ENCODE results near the gene OLIG1. TPM values are rescaled to one million over a fixed set of nuclear protein-coding genes. Genes with fewer than 3 reads are reported as not detected.
A peak's percentile ranks its signal among the peaks of the same experiment; 100 is the strongest.

The OLIG1 gene, protein sequence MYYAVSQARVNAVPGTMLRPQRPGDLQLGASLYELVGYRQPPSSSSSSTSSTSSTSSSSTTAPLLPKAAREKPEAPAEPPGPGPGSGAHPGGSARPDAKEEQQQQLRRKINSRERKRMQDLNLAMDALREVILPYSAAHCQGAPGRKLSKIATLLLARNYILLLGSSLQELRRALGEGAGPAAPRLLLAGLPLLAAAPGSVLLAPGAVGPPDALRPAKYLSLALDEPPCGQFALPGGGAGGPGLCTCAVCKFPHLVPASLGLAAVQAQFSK
- total RNA-seq (1 to 10 TPM in 2 of 7 donors, under 1 TPM in 4, not detected in 1; 0.26 to 1.8 (median 0.58) TPM), polyA plus RNA-seq (under 1 TPM in 2 of 3 donors, not detected in 1; 0.02 to 0.90 TPM)
- long read RNA-seq, donor 1 = 0 reads
- long read RNA-seq, donor 2 = 0 reads

DNA sequence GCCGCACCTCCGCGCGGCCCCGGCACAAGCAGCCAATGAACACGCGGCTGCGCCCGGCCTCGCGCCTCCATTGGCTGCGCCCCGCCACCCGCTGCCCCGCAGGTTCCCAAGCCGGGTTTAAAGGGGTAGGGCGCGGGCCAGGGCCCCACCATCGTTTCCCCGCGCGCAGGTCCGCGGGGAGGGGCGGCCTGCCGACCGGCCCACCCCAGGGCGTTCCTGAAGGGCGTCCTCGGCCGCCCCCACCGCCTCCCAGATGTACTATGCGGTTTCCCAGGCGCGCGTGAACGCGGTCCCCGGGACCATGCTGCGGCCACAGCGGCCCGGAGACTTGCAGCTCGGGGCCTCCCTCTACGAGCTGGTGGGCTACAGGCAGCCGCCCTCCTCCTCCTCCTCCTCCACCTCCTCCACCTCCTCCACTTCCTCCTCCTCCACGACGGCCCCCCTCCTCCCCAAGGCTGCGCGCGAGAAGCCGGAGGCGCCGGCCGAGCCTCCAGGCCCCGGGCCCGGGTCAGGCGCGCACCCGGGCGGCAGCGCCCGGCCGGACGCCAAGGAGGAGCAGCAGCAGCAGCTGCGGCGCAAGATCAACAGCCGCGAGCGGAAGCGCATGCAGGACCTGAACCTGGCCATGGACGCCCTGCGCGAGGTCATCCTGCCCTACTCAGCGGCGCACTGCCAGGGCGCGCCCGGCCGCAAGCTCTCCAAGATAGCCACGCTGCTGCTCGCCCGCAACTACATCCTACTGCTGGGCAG is at the start of gene OLIG1:
TSS of gene OLIG1 (plus strand) at position 148 of the 750 bp plus-strand sequence. CDS start at position 254, 106 bp downstream.
- Histone ChIP-seq H3K27me3 (replicated peaks in 1 of 7) (peaks cover 0 to 100% (median 88%) of the 10 kb centered on the region in 7 donors), H3K9me3 (peaks cover 0 to 14% (median 3%) of the 10 kb centered on the region in 8 donors), H3K27ac (peak within 1 kb of the TSS in 5 of 8 donors; percentile 22 to 87 (median 62)), H3K36me3 (no peaks in the 10 kb centered on the region), H3K4me1 (peaks cover 21 to 55% (median 31%) of the 10 kb centered on the region in 6 donors), H3K4me3 (peak within 1 kb of the TSS; percentile 12 to 73 (median 44))
- TF ChIP-seq POLR2AphosphoS5 (IDR thresholded peaks at IDR 0.05) (no peak), POLR2A (IDR thresholded peaks at IDR 0.05) (no peak)
- TF ChIP-seq, protein P1, sequence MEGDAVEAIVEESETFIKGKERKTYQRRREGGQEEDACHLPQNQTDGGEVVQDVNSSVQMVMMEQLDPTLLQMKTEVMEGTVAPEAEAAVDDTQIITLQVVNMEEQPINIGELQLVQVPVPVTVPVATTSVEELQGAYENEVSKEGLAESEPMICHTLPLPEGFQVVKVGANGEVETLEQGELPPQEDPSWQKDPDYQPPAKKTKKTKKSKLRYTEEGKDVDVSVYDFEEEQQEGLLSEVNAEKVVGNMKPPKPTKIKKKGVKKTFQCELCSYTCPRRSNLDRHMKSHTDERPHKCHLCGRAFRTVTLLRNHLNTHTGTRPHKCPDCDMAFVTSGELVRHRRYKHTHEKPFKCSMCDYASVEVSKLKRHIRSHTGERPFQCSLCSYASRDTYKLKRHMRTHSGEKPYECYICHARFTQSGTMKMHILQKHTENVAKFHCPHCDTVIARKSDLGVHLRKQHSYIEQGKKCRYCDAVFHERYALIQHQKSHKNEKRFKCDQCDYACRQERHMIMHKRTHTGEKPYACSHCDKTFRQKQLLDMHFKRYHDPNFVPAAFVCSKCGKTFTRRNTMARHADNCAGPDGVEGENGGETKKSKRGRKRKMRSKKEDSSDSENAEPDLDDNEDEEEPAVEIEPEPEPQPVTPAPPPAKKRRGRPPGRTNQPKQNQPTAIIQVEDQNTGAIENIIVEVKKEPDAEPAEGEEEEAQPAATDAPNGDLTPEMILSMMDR (IDR thresholded peaks at IDR 0.05 in 8 of 11, conservative IDR thresholded peaks at IDR 0.05 in 3 of 11) = peak in 1 of 11 experiments; percentile 14
- DNase-seq = peak; percentile 88
- WGBS, 5 donors = 1 to 6% (median 2%) methylated on average over 33 to 82 of the region's 82 CpGs
- intact Hi-C loops (cut with DNase I; ENCODE audit: low total_unique reads) = no loop called here

GRCh38 chr21:33020558-33021100 is 49.3 kb upstream of the OLIG1 start:
- Histone ChIP-seq H3K36me3 (no peaks in the 10 kb centered on the region), H3K9me3 (no peaks in the 10 kb centered on the region), H3K27ac (no peak overlapping the region), H3K4me3 (peak overlapping the region in 1 of 8 donors; percentile 62), H3K4me1 (peaks cover 12 to 61% (median 42%) of the 10 kb centered on the region in 6 donors), H3K27me3 (replicated peaks in 1 of 7) (peaks cover 16 to 100% (median 82%) of the 10 kb centered on the region in 7 donors)
- no peak for DNase-seq
- 3 to 5% (median 4%) methylated on average over 12 to 16 of the region's 16 CpGs for WGBS, 5 donors
- TF ChIP-seq, protein P1 (IDR thresholded peaks at IDR 0.05 in 8 of 11, conservative IDR thresholded peaks at IDR 0.05 in 3 of 11) = no peak
- TF ChIP-seq POLR2AphosphoS5 (IDR thresholded peaks at IDR 0.05) (no peak), POLR2A (IDR thresholded peaks at IDR 0.05) (no peak)
- intact Hi-C loops (cut with DNase I; ENCODE audit: low total_unique reads) = no loop called here

GRCh38 chr21:33021150-33021549 is 48.8 kb upstream of the OLIG1 start:
- H3K9me3 ChIP-seq = no peaks in the 10 kb centered on the region
- DNase-seq = no peak
- TF ChIP-seq POLR2A (IDR thresholded peaks at IDR 0.05) (no peak), POLR2AphosphoS5 (IDR thresholded peaks at IDR 0.05) (no peak)
- TF ChIP-seq, protein P1 (IDR thresholded peaks at IDR 0.05 in 8 of 11, conservative IDR thresholded peaks at IDR 0.05 in 3 of 11) = no peak
- H3K4me1 ChIP-seq = peaks cover 12 to 67% (median 47%) of the 10 kb centered on the region in 6 donors
- no peaks in the 10 kb centered on the region for H3K36me3 ChIP-seq
- H3K27me3 ChIP-seq (replicated peaks in 1 of 7) = peaks cover 16 to 100% (median 87%) of the 10 kb centered on the region in 7 donors
- WGBS, 5 donors = 9 to 15% (median 12%) methylated on average over 9 to 11 of the region's 11 CpGs
- H3K27ac ChIP-seq = no peak overlapping the region
- intact Hi-C loops (cut with DNase I; ENCODE audit: low total_unique reads) = no loop called here
- no peak overlapping the region for H3K4me3 ChIP-seq

Data from spleen (tissue), 13 donors.